ENCODE data around the gene PFDN6.
"Not testable (repeated sequence)": the region's sequence is repeated elsewhere in the genome, so short reads cannot be mapped to it uniquely, and the experiment has no call there.

The PFDN6 gene

GRCh38 chr6:33288921-33289783 lies at the start of gene PFDN6, which contains the start of gene WDR46:
PFDN6 (plus strand) TSS chr6:33289601; CDS start chr6:33289857, 256 bp downstream.
WDR46 (minus strand) TSS chr6:33289239; CDS start chr6:33289170, 69 bp downstream.
- in situ Hi-C loops (cut with MboI; ENCODE audit: low sequenced_read_pairs): no loop called here

GRCh38 chr6:33241968-33242367 lies 47.4 kb upstream of the PFDN6 start:
- in situ Hi-C loops (cut with MboI; ENCODE audit: low sequenced_read_pairs): no loop called here

- in situ Hi-C loops (cut with MboI; ENCODE audit: low sequenced_read_pairs): no loop called here
Observed at GRCh38 chr6:33243476-33243875, 45.9 kb upstream of the PFDN6 start.

- in situ Hi-C loops (cut with MboI; ENCODE audit: low sequenced_read_pairs): no loop called here
Observed at GRCh38 chr6:33247977-33248642, 41.3 kb upstream of the PFDN6 start.

- in situ Hi-C loops (cut with MboI; ENCODE audit: low sequenced_read_pairs): no loop called here
Observed at GRCh38 chr6:33248643-33248931, 40.8 kb upstream of the PFDN6 start.

GRCh38 chr6:33248932-33249731 lies 40.3 kb upstream of the PFDN6 start:
- in situ Hi-C loops (cut with MboI; ENCODE audit: low sequenced_read_pairs): no loop called here

GRCh38 chr6:33249732-33250630 lies 39.4 kb upstream of the PFDN6 start:
- in situ Hi-C loops (cut with MboI; ENCODE audit: low sequenced_read_pairs): no loop called here

- in situ Hi-C loops (cut with MboI; ENCODE audit: low sequenced_read_pairs): no loop called here
Observed at GRCh38 chr6:33250731-33251130, 38.7 kb upstream of the PFDN6 start.

- in situ Hi-C loops (cut with MboI; ENCODE audit: low sequenced_read_pairs): no loop called here
Observed at GRCh38 chr6:33251395-33252012, 37.9 kb upstream of the PFDN6 start.

GRCh38 chr6:33252759-33253158 lies 36.6 kb upstream of the PFDN6 start:
- in situ Hi-C loops (cut with MboI; ENCODE audit: low sequenced_read_pairs): no loop called here

- in situ Hi-C loops (cut with MboI; ENCODE audit: low sequenced_read_pairs): no loop called here
Observed at GRCh38 chr6:33254591-33254990, 34.8 kb upstream of the PFDN6 start.

GRCh38 chr6:33259032-33259431 lies 30.4 kb upstream of the PFDN6 start:
- in situ Hi-C loops (cut with MboI; ENCODE audit: low sequenced_read_pairs): no loop called here

GRCh38 chr6:33262490-33262889 lies 26.9 kb upstream of the PFDN6 start:
- in situ Hi-C loops (cut with MboI; ENCODE audit: low sequenced_read_pairs): not testable (repeated sequence)

- in situ Hi-C loops (cut with MboI; ENCODE audit: low sequenced_read_pairs): no loop called here
Observed at GRCh38 chr6:33264015-33264414, 25.4 kb upstream of the PFDN6 start.

GRCh38 chr6:33271117-33271467 lies 18.3 kb upstream of the PFDN6 start:
- in situ Hi-C loops (cut with MboI; ENCODE audit: low sequenced_read_pairs): no loop called here

GRCh38 chr6:33271468-33272274 lies 17.7 kb upstream of the PFDN6 start, which contains the start of the genes RPS18 and VPS52:
RPS18 (plus strand) TSS chr6:33272075; CDS start chr6:33272120, 45 bp downstream.
VPS52 (minus strand) TSS chr6:33271876; CDS start chr6:33271675, 201 bp downstream.
- in situ Hi-C loops (cut with MboI; ENCODE audit: low sequenced_read_pairs): no loop called here

GRCh38 chr6:33272275-33273128 lies 16.9 kb upstream of the PFDN6 start:
- in situ Hi-C loops (cut with MboI; ENCODE audit: low sequenced_read_pairs): no loop called here

Data from hTERT RPE-1 (cell line).